Fibroblast of lung (primary cell): ENCODE data around the gene GPX8. TPM values are rescaled to one million over a fixed set of nuclear protein-coding genes. Genes with fewer than 3 reads are reported as not detected.

Experiments
- DNase-seq, 2 donors: peaks; one replicate each; pipeline versions ENCODE4 v3.0.0 to v3.0.0-alpha.2; 2010; ENCODE audit warnings: low read depth in 2 of 2
- H2AFZ ChIP-seq: 2 replicates; pipeline ENCODE4 v1.5.1; 2012; ENCODE audit warnings: low read length, control low read depth, inconsistent platforms
- H3K27ac ChIP-seq: 2 replicates; pipeline ENCODE4 v1.5.1; 2011; ENCODE audit warnings: low read length, control low read depth; ENCODE audit not compliant: insufficient read depth
- H3K27me3 ChIP-seq: 2 replicates; pipeline ENCODE4 v1.5.1; 2011; ENCODE audit warnings: mild to moderate bottlenecking, low read length; ENCODE audit not compliant: control insufficient read depth, insufficient read depth
- H3K36me3 ChIP-seq: 2 replicates; pipeline ENCODE4 v1.5.1; 2011; ENCODE audit warnings: low read length; ENCODE audit not compliant: control insufficient read depth, insufficient read depth
- H3K4me1 ChIP-seq: 2 replicates; pipeline ENCODE4 v1.5.1; 2011; ENCODE audit warnings: low read length; ENCODE audit not compliant: control insufficient read depth, insufficient read depth; ENCODE audit errors: extremely low read depth
- H3K4me2 ChIP-seq: 2 replicates; pipeline ENCODE4 v1.5.1; 2011; ENCODE audit warnings: low read length, control low read depth; ENCODE audit not compliant: insufficient read depth; ENCODE audit errors: extremely low read depth
- H3K4me3 ChIP-seq, 4 experiments: fragments of 200-600 bp in 1 of 4; sonication (generic) in 1 of 4; replicated peaks in 1 of 4; 2 replicates each; pipeline ENCODE4 v1.5.1; 2011 to 2016; ENCODE audit warnings: low read length in 4 of 4, low read depth in 3 of 4, mild to moderate bottlenecking in 3 of 4, control low read depth in 2 of 4, inconsistent platforms in 1 of 4, mixed read lengths in 1 of 4; ENCODE audit not compliant: insufficient read depth in 1 of 4; ENCODE audit errors: control extremely low read depth in 1 of 4
- H3K79me2 ChIP-seq: 2 replicates; pipeline ENCODE4 v1.5.1; 2012; ENCODE audit warnings: mild to moderate bottlenecking, low read length, inconsistent platforms; ENCODE audit not compliant: control insufficient read depth, insufficient read depth
- H3K9ac ChIP-seq: 2 replicates; pipeline ENCODE4 v1.5.1; 2011; ENCODE audit warnings: mild to moderate bottlenecking, low read length, control low read depth; ENCODE audit not compliant: insufficient read depth
- H3K9me3 ChIP-seq: 2 replicates; pipeline ENCODE4 v1.5.1; 2012; ENCODE audit warnings: low read depth, low read length; ENCODE audit not compliant: control insufficient read depth, insufficient read depth
- H4K20me1 ChIP-seq: 2 replicates; pipeline ENCODE4 v1.5.1; 2011; ENCODE audit warnings: low read length; ENCODE audit not compliant: control insufficient read depth, insufficient read depth; ENCODE audit errors: extremely low read depth
- CTCF ChIP-seq, 2 donors: IDR thresholded peaks in 1 of 2; conservative IDR thresholded peaks in 1 of 2; 1 replicate in 1 of 2; 2 replicates in 1 of 2; pipeline ENCODE4 v1.5.1; 2011 to 2012; ENCODE audit warnings: low read length in 2 of 2, control low read depth in 1 of 2, inconsistent platforms in 1 of 2, low read depth in 1 of 2, mild to moderate bottlenecking in 1 of 2
- EZH2 ChIP-seq: IDR thresholded peaks from 2 replicates; pipeline ENCODE4 v1.5.1; 2012; ENCODE audit warnings: low read length, control low read depth, mild to moderate bottlenecking; ENCODE audit errors: missing control alignments
- polyA plus RNA-seq, 2 donors: library from polyadenylated mRNA; depleted of rRNA in 1 of 2; stranded (reverse) in 1 of 2; unstranded in 1 of 2; fragments of >200 nt; gene quantifications; 2 replicates each; pipeline ENCODE4 v1.2.1, GENCODE V29; 2011 to 2012; ENCODE audit warnings: missing spikeins in 1 of 2
- total RNA-seq: library from RNA; depleted of rRNA; stranded (reverse); fragments of >200 nt; gene quantifications from 2 replicates; pipeline ENCODE4 v1.2.1, GENCODE V29; 2014

The GPX8 gene
- total and polyA plus RNA-seq, 2 donors (not counting 1 experiment from before 2014, with no cell fraction given), result 84.7 to 241 TPM

DNA sequence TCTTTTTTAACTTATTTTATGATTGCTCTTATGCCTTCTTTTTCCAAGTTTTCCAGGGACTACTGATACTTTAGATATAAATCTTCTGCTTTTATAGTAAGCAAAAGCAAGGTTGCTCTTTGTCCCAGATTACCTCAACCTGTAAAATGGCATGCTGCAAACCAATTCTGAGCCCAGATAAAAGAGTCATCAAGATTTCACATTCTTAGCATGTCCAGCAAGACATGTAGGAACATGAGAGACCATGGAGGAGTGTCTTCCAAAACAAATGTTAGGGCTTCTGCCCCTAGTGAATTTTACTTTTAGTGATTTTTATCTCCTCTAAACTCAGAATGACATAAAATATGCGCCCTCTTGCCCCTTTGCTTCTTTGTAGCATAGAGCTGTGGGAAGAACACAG is 20.0 kb downstream of the GPX8 start:
- no peak overlapping the region for H3K4me2 ChIP-seq
- H4K20me1 ChIP-seq, result peaks cover 3% of the 10 kb centered on the region
- H2AFZ ChIP-seq, result no peak overlapping the region
- peaks cover 30% of the 10 kb centered on the region for H3K27me3 ChIP-seq
- H3K9ac ChIP-seq, result no peak overlapping the region
- H3K4me3 ChIP-seq, result no peak overlapping the region
- H3K4me1 ChIP-seq, result no peaks in the 10 kb centered on the region
- H3K9me3 ChIP-seq, result no peaks in the 10 kb centered on the region
- TF ChIP-seq CTCF (conservative IDR thresholded peaks at IDR 0.05 in 1 of 2, IDR thresholded peaks at IDR 0.05 in 1 of 2; ENCODE audit: low read depth in 1 of 2, low read length in 2 of 2), result no peak
- TF ChIP-seq EZH2, result no peak
- H3K27ac ChIP-seq, result no peak overlapping the region
- H3K79me2 ChIP-seq, result no peaks in the 10 kb centered on the region
- H3K36me3 ChIP-seq, result no peaks in the 10 kb centered on the region
- DNase-seq, result no peak

DNA sequence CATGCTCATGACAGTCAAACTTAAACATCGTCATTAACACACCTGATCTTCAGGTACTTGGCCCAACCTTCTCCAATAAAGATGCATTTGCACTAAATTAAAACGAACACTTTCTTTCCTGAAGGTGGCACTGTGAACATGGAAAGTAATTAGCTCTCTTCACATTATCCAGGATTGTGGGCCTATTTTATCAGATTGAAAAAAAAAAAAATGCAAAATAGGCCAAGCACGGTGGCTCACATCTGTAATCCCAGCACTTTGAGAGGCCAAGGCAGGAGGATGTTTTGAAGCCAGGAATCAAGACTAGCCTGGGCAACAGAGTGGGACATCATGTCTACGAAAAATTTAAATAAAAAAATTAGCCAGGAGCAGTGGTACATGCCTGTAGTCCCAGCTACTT is 27.4 kb downstream of the GPX8 start:
- no peak for DNase-seq
- peaks cover 10% of the 10 kb centered on the region for H3K27me3 ChIP-seq
- H3K79me2 ChIP-seq, result no peaks in the 10 kb centered on the region
- peaks cover 3% of the 10 kb centered on the region for H4K20me1 ChIP-seq
- H3K36me3 ChIP-seq, result no peaks in the 10 kb centered on the region
- no peak overlapping the region for H3K9ac ChIP-seq
- no peak overlapping the region for H3K4me3 ChIP-seq
- H3K9me3 ChIP-seq, result no peaks in the 10 kb centered on the region
- H3K27ac ChIP-seq, result no peak overlapping the region
- H3K4me2 ChIP-seq, result no peak overlapping the region
- no peak for TF ChIP-seq EZH2
- TF ChIP-seq CTCF (conservative IDR thresholded peaks at IDR 0.05 in 1 of 2, IDR thresholded peaks at IDR 0.05 in 1 of 2; ENCODE audit: low read depth in 1 of 2, low read length in 2 of 2), result peak in 1 of 2 donors; percentile 22
- no peak overlapping the region for H2AFZ ChIP-seq
- no peaks in the 10 kb centered on the region for H3K4me1 ChIP-seq

- Histone ChIP-seq H3K4me1 (no peaks in the 10 kb centered on the region), H3K9ac (no peak overlapping the region), H2AFZ (no peak overlapping the region), H3K4me3 (no peak overlapping the region), H3K36me3 (no peaks in the 10 kb centered on the region), H3K27me3 (peaks cover 16% of the 10 kb centered on the region), H3K4me2 (no peak overlapping the region), H3K79me2 (no peaks in the 10 kb centered on the region), H3K9me3 (no peaks in the 10 kb centered on the region), H4K20me1 (no peaks in the 10 kb centered on the region), H3K27ac (no peak overlapping the region)
- TF ChIP-seq EZH2 (no peak), CTCF (conservative IDR thresholded peaks at IDR 0.05 in 1 of 2, IDR thresholded peaks at IDR 0.05 in 1 of 2; ENCODE audit: low read depth in 1 of 2, low read length in 2 of 2) (no peak)
- no peak for DNase-seq
Observed at GRCh38 chr5:55188656-55189540, 28.9 kb downstream of the GPX8 start.
